ENCODE measurements around the gene COL27A1. TPM values are rescaled to one million over a fixed set of nuclear protein-coding genes. Genes with fewer than 3 reads are reported as not detected.
A peak's percentile ranks its signal among the peaks of the same experiment; 100 is the strongest.

Gene COL27A1
- total RNA-seq, 1 donor from 2014 or later = 6.4 TPM

- Histone ChIP-seq H3K4me1 (peaks cover 22% of the 10 kb centered on the region), H3K27me3 (ENCODE audit: low read depth) (no peaks in the 10 kb centered on the region), H3K9me3 (replicated peaks) (no peaks in the 10 kb centered on the region), H3K27ac (replicated peaks) (no peak overlapping the region), H3K4me3 (no peak overlapping the region), H3K36me3 (no peaks in the 10 kb centered on the region)
- intact Hi-C loops (cut with micrococcal nuclease) = no loop called here
- no peak for TF ChIP-seq CTCF (IDR thresholded peaks at IDR 0.05; ENCODE audit: borderline replicate concordance)
- DNase-seq = no peak
Observed at GRCh38 chr9:114231719-114232449, 76.5 kb downstream of the COL27A1 start.

GRCh38 chr9:114233491-114234185 is 78.3 kb downstream of the COL27A1 start:
- intact Hi-C loops (cut with micrococcal nuclease) = no loop called here
- peak; percentile 53 for DNase-seq
- H3K27ac ChIP-seq (replicated peaks) = peak overlapping the region; percentile 61

GRCh38 chr9:114235033-114235661 is 79.8 kb downstream of the COL27A1 start:
- Histone ChIP-seq H3K4me3 (no peak overlapping the region), H3K36me3 (no peaks in the 10 kb centered on the region), H3K27ac (replicated peaks) (no peak overlapping the region), H3K9me3 (replicated peaks) (no peaks in the 10 kb centered on the region), H3K4me1 (peaks cover 52% of the 10 kb centered on the region), H3K27me3 (ENCODE audit: low read depth) (no peaks in the 10 kb centered on the region)
- no peak for DNase-seq
- intact Hi-C loops (cut with micrococcal nuclease) = no loop called here
- no peak for TF ChIP-seq CTCF (IDR thresholded peaks at IDR 0.05; ENCODE audit: borderline replicate concordance)

More at GRCh38 chr9:114233491-114234185, 78.3 kb downstream of the COL27A1 start:
- H3K4me1 ChIP-seq = peaks cover 36% of the 10 kb centered on the region
- TF ChIP-seq CTCF (IDR thresholded peaks at IDR 0.05; ENCODE audit: borderline replicate concordance) = no peak
- no peaks in the 10 kb centered on the region for H3K27me3 ChIP-seq (ENCODE audit: low read depth)
- H3K36me3 ChIP-seq = no peaks in the 10 kb centered on the region
- no peak overlapping the region for H3K4me3 ChIP-seq
- no peaks in the 10 kb centered on the region for H3K9me3 ChIP-seq (replicated peaks)

GRCh38 chr9:114236391-114237138 is 81.2 kb downstream of the COL27A1 start:
- intact Hi-C loops (cut with micrococcal nuclease) = no loop called here

More at GRCh38 chr9:114236391-114237138, 81.2 kb downstream of the COL27A1 start:
- no peak for DNase-seq
- H3K27me3 ChIP-seq (ENCODE audit: low read depth) = no peaks in the 10 kb centered on the region
- H3K27ac ChIP-seq (replicated peaks) = no peak overlapping the region
- peaks cover 55% of the 10 kb centered on the region for H3K4me1 ChIP-seq
- no peaks in the 10 kb centered on the region for H3K9me3 ChIP-seq (replicated peaks)
- no peak for TF ChIP-seq CTCF (IDR thresholded peaks at IDR 0.05; ENCODE audit: borderline replicate concordance)
- H3K36me3 ChIP-seq = no peaks in the 10 kb centered on the region
- H3K4me3 ChIP-seq = no peak overlapping the region
